CD14-positive monocyte (primary cell): Measurements from ENCODE around the gene PIEZO1. TPM values are rescaled to one million over a fixed set of nuclear protein-coding genes. Genes with fewer than 3 reads are reported as not detected.

ENCODE experiments used
- DNase-seq, 3 donors: peaks; one replicate each; pipeline ENCODE4 v3.0.0-alpha.2; 2011 to 2022
- H2AFZ ChIP-seq: 2 replicates; pipeline ENCODE4 v1.6.0; 2012; ENCODE audit warnings: mild to moderate bottlenecking, low read depth, low read length, inconsistent platforms; ENCODE audit not compliant: insufficient read depth, poor library complexity, severe bottlenecking
- H3K27ac ChIP-seq, 2 donors: 1 replicate in 1 of 2; 2 replicates in 1 of 2; pipeline ENCODE4 v1.5.1; 2012 to 2013; ENCODE audit warnings: low read length in 2 of 2, control low read depth in 1 of 2, inconsistent platforms in 1 of 2, low read depth in 1 of 2, mild to moderate bottlenecking in 1 of 2
- H3K27me3 ChIP-seq, 2 donors: one replicate each; pipeline versions ENCODE4 v1.6.0 to v1.6.1; 2011 to 2013; ENCODE audit warnings: low read length in 2 of 2; ENCODE audit not compliant: control insufficient read depth in 2 of 2, insufficient read depth in 2 of 2
- H3K36me3 ChIP-seq, 2 donors: replicated peaks in 1 of 2; 1 replicate in 1 of 2; 2 replicates in 1 of 2; pipeline versions ENCODE4 v1.5.1 to v1.6.1; 2012 to 2013; ENCODE audit warnings: low read length in 2 of 2, control low read depth in 1 of 2, inconsistent platforms in 1 of 2, mild to moderate bottlenecking in 1 of 2; ENCODE audit not compliant: insufficient read depth in 2 of 2, control insufficient read depth in 1 of 2
- H3K4me1 ChIP-seq, 2 donors: 1 replicate in 1 of 2; 2 replicates in 1 of 2; pipeline versions ENCODE4 v1.5.1 to v1.6.1; 2012 to 2013; ENCODE audit warnings: low read length in 2 of 2, control low read depth in 1 of 2, inconsistent platforms in 1 of 2, mild to moderate bottlenecking in 1 of 2, moderate library complexity in 1 of 2; ENCODE audit not compliant: insufficient read depth in 2 of 2, control insufficient read depth in 1 of 2
- H3K4me2 ChIP-seq: replicated peaks from 2 replicates; pipeline ENCODE3; 2012; ENCODE audit warnings: low read length, moderate library complexity, mild to moderate bottlenecking; ENCODE audit not compliant: poor library complexity, severe bottlenecking; ENCODE audit errors: extremely low read depth
- H3K4me3 ChIP-seq, 3 experiments: fragments of 200-600 bp in 1 of 3; sonication (generic) in 1 of 3; replicated peaks in 1 of 3; 1 replicate in 2 of 3; 2 replicates in 1 of 3; pipeline ENCODE4 v1.5.1; 2011 to 2013; ENCODE audit warnings: low read length in 3 of 3, mild to moderate bottlenecking in 3 of 3, control low read depth in 2 of 3, low read depth in 2 of 3, inconsistent platforms in 1 of 3, moderate library complexity in 1 of 3
- H3K79me2 ChIP-seq: 2 replicates; pipeline ENCODE4 v1.6.0; 2012; ENCODE audit warnings: mild to moderate bottlenecking, control low read depth, inconsistent platforms, low read length, moderate library complexity; ENCODE audit not compliant: insufficient read depth
- H3K9ac ChIP-seq: 2 replicates; pipeline ENCODE4 v1.6.0; 2017; ENCODE audit warnings: low read length, mild to moderate bottlenecking; ENCODE audit not compliant: insufficient read depth, poor library complexity, severe bottlenecking
- H3K9me3 ChIP-seq, 2 donors: replicated peaks in 1 of 2; 1 replicate in 1 of 2; 2 replicates in 1 of 2; pipeline versions ENCODE4 v1.5.1 to v1.6.1; 2012 to 2013; ENCODE audit warnings: low read length in 2 of 2, control low read depth in 1 of 2; ENCODE audit not compliant: control insufficient read depth in 1 of 2, insufficient read depth in 1 of 2
- H4K20me1 ChIP-seq: 2 replicates; pipeline ENCODE4 v1.6.0; 2012; ENCODE audit warnings: mild to moderate bottlenecking, low read length, control low read depth, moderate library complexity; ENCODE audit not compliant: insufficient read depth
- H3K27ac Mint-ChIP-seq, 7 donors: one replicate each; pipeline ENCODE4 v1.8.0; 2020; ENCODE audit warnings: mild to moderate bottlenecking in 7 of 7, mixed read lengths in 7 of 7, moderate library complexity in 6 of 7, inconsistent platforms in 2 of 7
- H3K27me3 Mint-ChIP-seq, 3 donors: one replicate each; pipeline ENCODE4 v1.8.0; 2021 to 2022; ENCODE audit warnings: low read depth in 3 of 3, mild to moderate bottlenecking in 3 of 3, mixed read lengths in 3 of 3, moderate library complexity in 3 of 3, inconsistent platforms in 1 of 3
- H3K36me3 Mint-ChIP-seq, 2 donors: one replicate each; pipeline ENCODE4 v1.8.0; 2020; ENCODE audit warnings: mixed read lengths in 2 of 2, inconsistent platforms in 1 of 2, mild to moderate bottlenecking in 1 of 2
- H3K4me1 Mint-ChIP-seq: one replicate; pipeline ENCODE4 v1.8.0; 2020; ENCODE audit warnings: mild to moderate bottlenecking, mixed read lengths
- H3K4me3 Mint-ChIP-seq, 2 donors: one replicate each; pipeline ENCODE4 v1.8.0; 2020; ENCODE audit warnings: mild to moderate bottlenecking in 2 of 2, mixed read lengths in 2 of 2, moderate library complexity in 1 of 2
- H3K9me3 Mint-ChIP-seq, 7 donors: one replicate each; pipeline ENCODE4 v1.8.0; 2020 to 2022; ENCODE audit warnings: mixed read lengths in 7 of 7, mild to moderate bottlenecking in 6 of 7, moderate library complexity in 6 of 7, inconsistent platforms in 2 of 7
- CTCF ChIP-seq: fragments of 200-600 bp; IDR thresholded peaks from one replicate; pipeline ENCODE4 v1.8.0; 2022; ENCODE audit warnings: antibody characterized with exemption, mild to moderate bottlenecking
- WGBS: methylation state at CpG from one replicate; pipeline ENCODE4 v1.1.5; 2013; ENCODE audit warnings: missing lambda C conversion rate; ENCODE audit not compliant: insufficient coverage; 5-methylcytosine and 5-hydroxymethylcytosine counted together
- intact Hi-C, 2 donors: fragments of 100-400 bp; cut with micrococcal nuclease; formaldehyde crosslinking; loops; one replicate each; pipeline versions ENCODE4 v1.15.0 to v1.15.1; 2023
- polyA plus RNA-seq, 3 donors: library from polyadenylated mRNA; depleted of rRNA in 1 of 3; unstranded in 2 of 3; stranded (reverse) in 1 of 3; fragments of 300-500 nt in 2 of 3; fragments of >200 nt in 1 of 3; fragmentation: Illumina TruSeq in 2 of 3; gene quantifications; 1 replicate in 2 of 3; 2 replicates in 1 of 3; pipeline ENCODE4 v1.2.3, GENCODE V29; 2012 to 2021

The PIEZO1 gene
- polyA plus RNA-seq, 3 donors, result 10.2 to 405 (median 15.0) TPM

- Mint-ChIP-seq H3K4me3 (no peak overlapping the region), H3K9me3 (no peaks in the 10 kb centered on the region), H3K27ac (peak overlapping the region in 4 of 7 donors; percentile 43 to 70 (median 56)), H3K27me3 (peaks cover 0 to 1% (median 0%) of the 10 kb centered on the region in 3 donors), H3K36me3 (peaks cover 10 to 50% of the 10 kb centered on the region in 2 donors), H3K4me1 (peaks cover 35% of the 10 kb centered on the region)
- Histone ChIP-seq H3K9me3 (no peaks in the 10 kb centered on the region), H3K79me2 (peaks cover 82% of the 10 kb centered on the region), H3K4me1 (peaks cover 15 to 21% of the 10 kb centered on the region in 2 donors), H3K27ac (peak overlapping the region in 1 of 2 donors; percentile 1), H4K20me1 (peaks cover 98% of the 10 kb centered on the region), H3K4me2 (no peak overlapping the region), H2AFZ (no peak overlapping the region), H3K36me3 (peaks cover 16 to 43% of the 10 kb centered on the region in 2 donors), H3K9ac (no peak overlapping the region), H3K4me3 (no peak overlapping the region), H3K27me3 (no peaks in the 10 kb centered on the region)
- 83% methylated on average over 23 of the region's 26 CpGs for WGBS
- peak; percentile 12 to 42 (median 32) for DNase-seq
- intact Hi-C loops, result no loop called here
- TF ChIP-seq CTCF, result peak; percentile 29
Measured at GRCh38 chr16:88747588-88748301, 37.3 kb downstream of the PIEZO1 start.

GRCh38 chr16:88746506-88746905, 38.5 kb downstream of the PIEZO1 start:
- peaks cover 78% of the 10 kb centered on the region for H3K79me2 ChIP-seq
- H3K27me3 ChIP-seq, result no peaks in the 10 kb centered on the region
- no peak overlapping the region for H3K27ac ChIP-seq
- WGBS, result 78% methylated on average over 15 of the region's 17 CpGs
- intact Hi-C loops, result no loop called here
- H3K4me1 ChIP-seq, result peaks cover 15 to 21% of the 10 kb centered on the region in 2 donors
- no peak for DNase-seq
- H3K9ac ChIP-seq, result no peak overlapping the region
- no peak for TF ChIP-seq CTCF
- H4K20me1 ChIP-seq, result peaks cover 98% of the 10 kb centered on the region
- Mint-ChIP-seq H3K36me3 (peaks cover 9 to 48% of the 10 kb centered on the region in 2 donors), H3K4me3 (peak overlapping the region in 1 of 2 donors; percentile 61), H3K27me3 (peaks cover 0 to 1% (median 0%) of the 10 kb centered on the region in 3 donors), H3K27ac (peak overlapping the region in 1 of 7 donors; percentile 55), H3K9me3 (no peaks in the 10 kb centered on the region), H3K4me1 (peaks cover 35% of the 10 kb centered on the region)
- peaks cover 16 to 44% of the 10 kb centered on the region in 2 donors for H3K36me3 ChIP-seq
- no peak overlapping the region for H3K4me2 ChIP-seq
- H2AFZ ChIP-seq, result no peak overlapping the region
- H3K4me3 ChIP-seq, result no peak overlapping the region
- no peaks in the 10 kb centered on the region for H3K9me3 ChIP-seq
